Heart left ventricle (tissue), 16 donors: ENCODE measurements around the gene NXN. TPM values are rescaled to one million over a fixed set of nuclear protein-coding genes. Genes with fewer than 3 reads are reported as not detected.
"Not testable (repeated sequence)": the region's sequence is repeated elsewhere in the genome, so short reads cannot be mapped to it uniquely, and the experiment has no call there.

ENCODE experiments used
- ATAC-seq, 4 donors: fragments of 200-7000 bp; cut with Tn5 transposase; one replicate each; pipeline ENCODE4 v1.9.1; 2020 to 2022; ENCODE audit warnings: moderate library complexity in 4 of 4, mild to moderate bottlenecking in 3 of 4, moderate number of reproducible peaks in 1 of 4
- DNase-seq, 5 donors: peaks; one replicate each; pipeline ENCODE4 v3.0.0-alpha.2; 2020
- H3K27ac ChIP-seq, 12 donors: fragments of 200-600 bp; sonication (generic) in 4 of 12; one replicate each; pipeline versions ENCODE4 v1.5.0 to v1.8.0; 2016 to 2022; ENCODE audit warnings: mild to moderate bottlenecking in 2 of 12
- H3K27me3 ChIP-seq, 9 donors: fragments of 200-600 bp; sonication (generic) in 2 of 9; one replicate each; pipeline versions ENCODE4 v1.5.1 to v1.8.0; 2016 to 2022; ENCODE audit warnings: mild to moderate bottlenecking in 3 of 9
- H3K36me3 ChIP-seq, 9 donors: fragments of 200-600 bp; sonication (generic) in 2 of 9; one replicate each; pipeline versions ENCODE4 v1.5.0 to v1.8.0; 2018 to 2022; ENCODE audit warnings: mild to moderate bottlenecking in 2 of 9
- H3K4me1 ChIP-seq, 12 donors: fragments of 200-600 bp; sonication (generic) in 4 of 12; one replicate each; pipeline versions ENCODE4 v1.5.0 to v1.8.0; 2016 to 2022; ENCODE audit warnings: mild to moderate bottlenecking in 3 of 12
- H3K4me3 ChIP-seq, 12 donors: fragments of 200-600 bp; sonication (generic) in 4 of 12; one replicate each; pipeline versions ENCODE4 v1.5.0 to v1.8.0; 2017 to 2022; ENCODE audit warnings: mild to moderate bottlenecking in 9 of 12, moderate library complexity in 4 of 12
- H3K9me3 ChIP-seq, 12 donors: fragments of 200-600 bp; sonication (generic) in 4 of 12; one replicate each; pipeline versions ENCODE4 v1.5.0 to v1.8.0; 2016 to 2022; ENCODE audit warnings: mild to moderate bottlenecking in 1 of 12
- POLR2A ChIP-seq, 2 donors: fragments of 450-650 bp; IDR thresholded peaks; one replicate each; pipeline ENCODE4 v1.6.1; 2017; ENCODE audit warnings: antibody characterized with exemption in 2 of 2, mild to moderate bottlenecking in 2 of 2, moderate library complexity in 2 of 2
- WGBS, 4 donors: extraction: QIAGEN DNeasy Blood & Tissue Kit in 2 of 4; methylation state at CpG; one replicate each; pipeline versions ENCODE4 v1.1.5 to v1.1.7; 2013 to 2018; 5-methylcytosine and 5-hydroxymethylcytosine counted together
- intact Hi-C, 10 donors: fragments of 100-400 bp; cut with DNase I; formaldehyde crosslinking; loops; one replicate each; pipeline versions ENCODE4 v1.11.1 to v1.14.2; 2022
- polyA plus RNA-seq, 2 donors: library from polyadenylated mRNA; stranded (reverse); fragments of 200-250 nt; gene quantifications; one replicate each; pipeline ENCODE4 v1.2.3, GENCODE V29; 2013
- total RNA-seq, 9 donors: library from RNA; depleted of rRNA in 2 of 9; stranded (reverse); fragments of >200 nt in 2 of 9; fragmentation: NEBNext Ultra II Directional in 3 of 9; extraction: Animal tissue kit (Norgen Biotek cat#: 25700) in 3 of 9; gene quantifications; one replicate each; pipeline versions ENCODE4 v1.1.0 to v1.2.4, GENCODE V29; 2016 to 2023
- TF ChIP-seq, protein P1 (sequence below), 12 donors: fragments of 200-600 bp; sonication (generic) in 4 of 12; IDR thresholded peaks; one replicate each; pipeline versions ENCODE4 v1.5.0 to v1.8.0; 2018 to 2022; ENCODE audit warnings: antibody characterized with exemption in 12 of 12, mild to moderate bottlenecking in 5 of 12
- donor health status: ischemic (EF 13 %, LVEDD 7.1; RV severe dilation, severe dysfunction).
- donor health status: healthy with polysubstance abuse.
- donor health status: DM: no; HTN: yes; CAD: no.
- donor health status: DM: no; HTN: no; CAD: no.
- donor health status: ischemic (EF 25% LVEDD 6.9; RV normal size, moderate dysfunction).
- donor health status: ischemic (EF 25% LVEDD 5.7; RV mildly dilated, moderate dysfunction).
- donor health status: healthy.
- donor health status: DM: yes; HTN: yes; CAD: no.
- donor health status: ischemic (EF 35%, LVEDD 5.7; RV mildly dilated, moderate dysfunction).
- donor health status: nonischemic (EF 11% LVEDD 7.7; RV severe dilation, severe dysfunction).
- donor health status: DM: yes; HTN: yes; CAD: no.
- donor health status: PGD.
- donor health status: ischemic (EF 29% LVEDD 5.4; RV normal size, mild dysfunction).
- donor health status: nonischemic (EF 23%, LVEDD 6.1; RV moderate dilation, normal function).

NXN gene
- total and polyA plus RNA-seq, 11 donors, result 8.6 to 20.3 (median 14.1) TPM

DNA sequence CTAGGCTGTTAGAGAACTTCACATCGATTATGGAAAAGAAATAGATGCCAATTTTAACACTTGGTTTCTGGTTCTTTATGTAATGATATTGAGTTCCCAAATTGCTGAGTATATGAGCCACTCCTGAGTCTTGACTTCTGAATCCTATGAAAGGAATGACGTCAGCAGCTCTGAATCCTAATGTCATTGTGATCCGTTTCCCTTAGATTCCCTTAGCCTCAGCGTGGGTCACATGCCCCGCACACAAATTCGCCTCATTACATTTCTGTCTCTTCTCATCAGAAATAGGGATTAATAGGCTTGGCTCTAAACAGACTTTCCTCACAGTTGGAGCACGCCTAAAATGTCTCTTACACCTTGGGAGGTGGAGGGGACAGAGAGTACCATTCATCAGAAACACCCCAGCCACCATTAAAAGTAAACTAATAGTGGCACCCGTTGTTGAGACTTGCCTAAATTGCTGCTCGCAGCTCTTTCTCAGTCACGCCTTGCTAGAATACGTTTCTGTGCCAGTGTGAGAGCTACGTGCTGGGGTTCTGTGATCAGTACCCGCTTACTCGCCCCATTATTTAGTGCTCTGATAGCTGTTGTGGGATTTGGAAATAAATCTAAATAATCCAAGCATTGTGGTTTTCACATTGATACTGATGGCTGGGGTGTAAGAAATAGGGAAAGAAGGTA, 190.3 kb downstream of the NXN start:
- Histone ChIP-seq H3K36me3 (peaks cover 0 to 72% (median 55%) of the 10 kb centered on the region in 9 donors), H3K4me3 (no peak overlapping the region), H3K9me3 (no peaks in the 10 kb centered on the region), H3K4me1 (peaks cover 0 to 6% (median 0%) of the 10 kb centered on the region in 12 donors), H3K27me3 (no peaks in the 10 kb centered on the region), H3K27ac (no peak overlapping the region)
- 90 to 93% (median 91%) methylated on average over 14 of the region's 14 CpGs for WGBS, 4 donors
- TF ChIP-seq, protein P1, sequence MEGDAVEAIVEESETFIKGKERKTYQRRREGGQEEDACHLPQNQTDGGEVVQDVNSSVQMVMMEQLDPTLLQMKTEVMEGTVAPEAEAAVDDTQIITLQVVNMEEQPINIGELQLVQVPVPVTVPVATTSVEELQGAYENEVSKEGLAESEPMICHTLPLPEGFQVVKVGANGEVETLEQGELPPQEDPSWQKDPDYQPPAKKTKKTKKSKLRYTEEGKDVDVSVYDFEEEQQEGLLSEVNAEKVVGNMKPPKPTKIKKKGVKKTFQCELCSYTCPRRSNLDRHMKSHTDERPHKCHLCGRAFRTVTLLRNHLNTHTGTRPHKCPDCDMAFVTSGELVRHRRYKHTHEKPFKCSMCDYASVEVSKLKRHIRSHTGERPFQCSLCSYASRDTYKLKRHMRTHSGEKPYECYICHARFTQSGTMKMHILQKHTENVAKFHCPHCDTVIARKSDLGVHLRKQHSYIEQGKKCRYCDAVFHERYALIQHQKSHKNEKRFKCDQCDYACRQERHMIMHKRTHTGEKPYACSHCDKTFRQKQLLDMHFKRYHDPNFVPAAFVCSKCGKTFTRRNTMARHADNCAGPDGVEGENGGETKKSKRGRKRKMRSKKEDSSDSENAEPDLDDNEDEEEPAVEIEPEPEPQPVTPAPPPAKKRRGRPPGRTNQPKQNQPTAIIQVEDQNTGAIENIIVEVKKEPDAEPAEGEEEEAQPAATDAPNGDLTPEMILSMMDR (IDR thresholded peaks at IDR 0.05), result no peak
- TF ChIP-seq POLR2A (IDR thresholded peaks at IDR 0.05), result no peak
- DNase-seq (no peak), ATAC-seq (no peak)
- intact Hi-C loops, result no loop called here

DNA sequence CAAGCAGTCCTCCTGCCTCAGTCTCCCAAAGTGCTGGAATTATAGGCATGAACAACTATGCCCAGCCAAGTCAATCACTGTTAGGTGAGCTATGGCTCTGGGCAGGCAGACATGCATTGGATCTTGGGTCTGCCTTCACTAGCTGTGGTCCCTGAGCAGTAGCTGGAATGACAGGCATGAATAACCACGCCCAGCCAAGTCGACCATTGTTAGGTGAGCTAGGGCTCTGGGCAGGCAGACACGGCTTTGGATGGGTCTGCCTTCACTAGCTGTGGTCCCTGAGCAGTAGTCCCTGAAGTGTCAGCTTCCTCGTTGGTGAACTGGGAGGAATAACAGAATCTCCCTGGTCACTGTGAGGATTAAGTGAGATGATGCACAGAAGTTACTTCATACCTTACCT, 191.0 kb downstream of the NXN start:
- peaks cover 0 to 79% (median 55%) of the 10 kb centered on the region in 9 donors for H3K36me3 ChIP-seq
- H3K9me3 ChIP-seq, result no peaks in the 10 kb centered on the region
- TF ChIP-seq, protein P1 (IDR thresholded peaks at IDR 0.05), result no peak
- no peak for TF ChIP-seq POLR2A (IDR thresholded peaks at IDR 0.05)
- no peaks in the 10 kb centered on the region for H3K27me3 ChIP-seq
- no peak overlapping the region for H3K4me3 ChIP-seq
- intact Hi-C loops, result no loop called here
- no peak overlapping the region for H3K27ac ChIP-seq
- DNase-seq (no peak), ATAC-seq (no peak)
- 80 to 89% (median 85%) methylated on average over 4 of the region's 4 CpGs for WGBS, 4 donors
- H3K4me1 ChIP-seq, result peaks cover 0 to 11% (median 6%) of the 10 kb centered on the region in 12 donors

DNA sequence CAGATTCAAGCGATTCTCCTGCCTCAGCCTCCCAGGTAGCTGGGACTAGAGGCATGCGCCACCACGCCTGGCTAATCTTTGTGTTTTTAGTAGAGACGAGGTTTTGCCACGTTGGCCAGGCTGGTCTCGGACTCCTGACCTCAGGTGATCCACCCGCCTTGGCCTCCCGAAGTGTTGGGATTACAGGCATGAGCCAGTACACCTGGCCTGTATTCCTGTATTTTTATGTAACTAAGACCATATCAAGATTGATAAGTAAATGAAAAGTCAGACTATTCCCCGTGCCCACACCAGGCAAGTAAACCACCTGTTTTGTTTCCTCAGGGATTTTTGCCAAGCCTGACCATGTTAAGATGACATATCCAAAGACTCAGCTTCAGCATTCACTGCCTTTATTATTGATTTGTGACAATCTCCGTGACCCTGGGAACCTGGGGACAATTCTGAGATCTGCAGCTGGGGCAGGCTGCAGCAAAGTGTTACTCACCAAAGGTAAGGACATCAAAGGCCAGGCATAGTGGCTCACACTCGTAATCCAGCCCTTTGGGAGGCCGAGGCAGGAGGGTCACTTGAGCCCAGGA, 191.8 kb downstream of the NXN start:
- WGBS, 4 donors, result 91 to 94% (median 93%) methylated on average over 12 of the region's 12 CpGs

DNA sequence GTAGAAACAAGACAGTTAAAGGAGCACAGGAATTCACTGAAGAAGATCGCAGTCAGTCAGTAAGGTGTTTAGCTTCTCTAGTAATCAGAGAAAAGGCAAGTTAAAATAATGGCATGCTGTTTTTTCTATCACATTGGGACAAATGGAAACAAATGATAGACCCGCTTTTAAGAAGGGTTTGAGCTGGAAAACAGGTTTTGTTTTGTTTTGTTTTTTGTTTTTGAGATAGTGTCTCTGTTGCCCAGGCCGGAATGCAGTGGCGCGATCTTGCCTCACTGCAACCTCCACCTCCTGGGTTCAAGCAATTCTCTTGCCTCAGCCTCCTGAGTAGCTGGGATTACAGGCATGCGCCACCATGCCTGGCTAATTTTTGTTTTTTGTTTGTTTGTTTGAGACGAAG, 193.7 kb downstream of the NXN start:
- H3K27me3 ChIP-seq, intact Hi-C loops, H3K27ac ChIP-seq, ATAC-seq, DNase-seq, H3K4me3 ChIP-seq, H3K9me3 ChIP-seq: not testable (repeated sequence)
- Histone ChIP-seq H3K36me3 (peaks cover 0 to 62% (median 38%) of the 10 kb centered on the region in 9 donors), H3K4me1 (peaks cover 3 to 28% (median 22%) of the 10 kb centered on the region in 12 donors)
- 89 to 97% (median 95%) methylated on average over 7 of the region's 7 CpGs for WGBS, 4 donors

More for the DNA sequence above, 191.8 kb downstream of the NXN start:
- Histone ChIP-seq H3K4me1 (peaks cover 3 to 19% (median 15%) of the 10 kb centered on the region in 12 donors), H3K27ac (no peak overlapping the region), H3K36me3 (peaks cover 0 to 80% (median 54%) of the 10 kb centered on the region in 9 donors), H3K27me3 (no peaks in the 10 kb centered on the region), H3K9me3 (no peaks in the 10 kb centered on the region), H3K4me3 (no peak overlapping the region)
- DNase-seq (no peak), ATAC-seq (no peak)
- TF ChIP-seq, protein P1 (IDR thresholded peaks at IDR 0.05), result no peak
- TF ChIP-seq POLR2A (IDR thresholded peaks at IDR 0.05), result no peak
- intact Hi-C loops, result no loop called here
